HTERT RPE-1 (cell line): ENCODE data around the gene CCHCR1.
"Not testable (repeated sequence)": the region's sequence is repeated elsewhere in the genome, so short reads cannot be mapped to it uniquely, and the experiment has no call there.

Experiments
- in situ Hi-C: fragments of 300-500 bp; cut with MboI; formaldehyde crosslinking; loops from 4 replicates; pipeline ENCODE4 v1.14.3; 2020; ENCODE audit warnings: low sequenced_read_pairs

CCHCR1 gene

GRCh38 chr6:31183287-31183686, 25.7 kb upstream of the CCHCR1 start:
- in situ Hi-C loops: not testable (repeated sequence)

DNA sequence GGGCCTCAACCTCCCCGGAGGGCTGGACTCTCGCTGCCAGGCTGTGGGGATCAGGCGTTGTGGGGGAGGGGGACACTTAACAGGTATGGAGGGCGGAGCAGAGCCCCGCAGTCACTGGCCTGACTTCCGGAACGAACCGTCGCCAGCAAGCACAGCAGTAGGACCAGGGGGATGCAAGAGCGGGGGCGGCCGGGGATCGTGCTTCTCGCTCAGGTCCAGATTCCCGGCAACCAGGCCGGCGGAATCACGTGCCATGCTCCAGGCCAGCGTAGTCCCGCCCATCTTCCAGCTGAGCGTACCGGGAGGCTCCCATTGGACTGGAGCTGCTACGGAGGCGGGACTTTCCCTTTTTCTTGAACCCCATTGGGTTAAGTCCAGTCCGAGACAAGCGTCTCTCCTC, 22.9 kb upstream of the CCHCR1 start:
- in situ Hi-C loops: no loop called here

- in situ Hi-C loops: no loop called here
Measured at GRCh38 chr6:31179896-31180295, 22.3 kb upstream of the CCHCR1 start.

DNA sequence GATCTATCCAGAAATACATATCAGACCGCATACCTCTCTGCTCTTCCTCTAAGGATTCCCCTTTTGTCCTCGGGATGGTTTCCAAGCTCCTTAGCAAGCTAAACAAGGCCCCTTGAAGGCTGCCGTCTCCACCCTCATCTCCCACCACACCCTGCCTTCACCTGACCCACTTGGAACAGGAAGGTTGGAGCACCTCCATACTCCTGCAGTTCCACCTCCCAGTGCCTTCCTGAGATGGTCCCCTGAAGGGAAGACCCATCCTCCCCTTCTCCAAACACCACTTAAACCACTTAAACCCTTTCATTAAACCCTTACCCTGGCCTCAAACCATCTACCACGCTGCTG, 21.4 kb upstream of the CCHCR1 start:
- in situ Hi-C loops: no loop called here

DNA sequence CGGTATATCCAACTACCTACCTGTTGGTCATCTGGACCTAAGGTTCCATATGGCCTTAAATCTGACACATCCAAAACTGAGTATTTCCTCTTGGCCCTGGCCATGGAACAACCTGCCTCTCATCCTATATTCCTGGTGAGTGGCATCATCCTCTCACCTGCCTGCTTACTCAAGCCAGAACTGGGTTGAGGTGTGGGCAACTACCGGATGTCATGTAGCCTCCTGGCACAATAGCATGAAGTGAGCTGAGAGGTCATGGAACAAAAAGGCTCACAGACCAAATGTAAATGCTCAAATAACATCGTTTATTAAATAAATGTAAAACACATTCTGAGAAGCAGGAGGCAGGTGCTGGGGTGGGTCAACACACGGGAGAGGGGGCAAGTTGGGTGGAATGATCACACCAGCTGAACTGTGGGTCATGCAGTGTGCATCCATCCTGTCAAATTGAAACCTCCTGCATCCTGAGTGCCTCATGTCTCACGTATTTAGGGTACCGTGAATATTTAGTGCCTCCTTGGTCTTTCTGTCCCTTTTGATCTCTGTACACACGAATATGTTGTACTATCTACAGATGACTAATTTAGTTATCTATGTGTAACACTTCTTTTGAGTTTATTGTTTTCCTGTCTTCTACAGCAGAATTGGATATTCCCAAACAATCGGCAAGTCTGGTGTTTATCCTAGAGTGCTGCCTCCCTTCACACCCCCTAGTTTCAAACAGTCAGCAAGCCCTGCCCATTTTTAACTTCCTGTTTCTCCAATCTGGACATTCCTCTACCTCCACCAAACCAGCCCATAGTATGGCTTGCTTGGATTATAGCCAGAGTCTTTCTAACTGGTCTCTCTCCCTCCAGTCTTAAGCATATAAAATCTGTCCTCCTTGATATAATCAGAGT, 20.8 kb upstream of the CCHCR1 start:
- in situ Hi-C loops: no loop called here

DNA sequence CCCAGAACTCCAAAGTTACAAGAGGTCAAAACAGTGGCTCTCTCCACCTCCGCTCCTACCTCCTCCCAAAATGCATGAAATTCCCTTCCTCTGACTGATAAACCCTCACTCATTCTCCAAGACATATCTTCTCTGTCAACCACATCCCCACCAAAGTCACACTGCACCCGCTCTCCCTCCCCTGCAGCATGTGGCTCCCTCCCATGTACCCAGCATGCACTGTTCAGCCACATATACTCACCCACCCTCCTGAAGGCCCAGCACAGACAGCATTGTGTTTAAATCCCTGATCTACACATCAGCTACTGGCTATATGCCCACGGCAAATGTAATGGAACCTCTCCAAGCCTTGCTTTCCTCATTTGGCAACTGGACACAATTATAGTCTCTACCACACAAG, 18.4 kb upstream of the CCHCR1 start:
- in situ Hi-C loops: no loop called here

DNA sequence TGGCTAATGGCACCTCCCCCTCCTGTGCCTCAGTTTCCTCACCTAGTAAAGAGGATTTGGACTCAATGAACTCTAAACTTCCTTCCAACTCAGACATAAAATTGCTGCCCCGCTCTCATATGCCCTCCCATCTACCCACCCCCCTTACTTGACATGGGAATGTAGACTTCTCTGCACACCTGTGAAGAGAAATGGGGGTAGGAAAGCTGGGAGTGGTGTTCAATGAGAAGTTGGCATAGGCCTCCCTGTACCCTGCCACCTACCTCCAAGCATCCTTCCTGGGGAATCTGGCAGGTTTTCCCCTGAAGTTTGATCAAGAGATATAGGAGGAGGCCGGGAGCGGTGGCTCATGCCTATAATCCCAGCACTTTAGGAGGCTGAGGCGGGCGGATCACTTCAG, 16.8 kb upstream of the CCHCR1 start:
- in situ Hi-C loops: no loop called here

- in situ Hi-C loops: no loop called here
Measured at GRCh38 chr6:31173406-31173805, 15.8 kb upstream of the CCHCR1 start.

GRCh38 chr6:31172973-31173384, 15.4 kb upstream of the CCHCR1 start:
- in situ Hi-C loops: no loop called here

GRCh38 chr6:31171931-31172905, 14.6 kb upstream of the CCHCR1 start:
- in situ Hi-C loops: no loop called here

- in situ Hi-C loops: no loop called here
Measured at GRCh38 chr6:31170987-31171671, 13.5 kb upstream of the CCHCR1 start.

- in situ Hi-C loops: no loop called here
Measured at GRCh38 chr6:31170600-31170881, 12.9 kb upstream of the CCHCR1 start, which contains the start of gene POU5F1. POU5F1 (minus strand) TSS chr6:31170682; CDS start chr6:31170620, 62 bp downstream.

GRCh38 chr6:31169858-31170599, 12.4 kb upstream of the CCHCR1 start:
- in situ Hi-C loops: not testable (repeated sequence)

DNA sequence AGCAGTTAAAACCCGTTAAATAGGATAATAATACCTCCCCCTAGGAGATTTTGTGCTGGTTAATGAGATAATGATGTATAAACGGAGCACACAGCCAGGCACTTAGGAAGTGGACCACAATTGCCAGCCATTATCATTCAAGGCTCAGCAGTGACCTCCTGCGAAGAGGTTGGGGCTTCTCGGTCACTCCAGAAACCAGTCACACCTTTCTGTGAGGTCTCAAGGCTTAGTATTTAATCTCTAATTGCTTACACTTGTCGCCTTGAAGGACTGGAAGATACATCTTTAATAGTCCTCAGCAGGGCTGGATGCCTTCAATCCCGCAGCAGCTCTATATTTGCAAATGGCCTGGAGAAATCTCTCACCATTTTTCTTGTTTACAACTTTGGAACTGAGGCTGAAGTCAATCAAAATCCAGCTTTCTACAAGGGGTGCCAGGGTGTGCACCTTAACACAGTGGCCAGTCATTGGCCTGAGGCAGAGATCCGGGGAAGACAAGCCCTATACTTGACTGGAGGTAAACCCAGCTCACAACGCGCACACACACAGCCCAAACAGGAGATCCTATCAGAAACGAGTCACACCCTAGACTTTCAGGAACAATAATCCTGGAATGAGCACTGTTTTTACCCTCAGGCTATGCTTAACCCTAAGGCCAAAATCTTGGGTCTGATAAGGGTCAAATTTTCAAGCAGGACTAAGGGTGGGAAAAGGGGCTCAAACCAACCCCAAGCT, 11.7 kb upstream of the CCHCR1 start:
- in situ Hi-C loops: no loop called here

- in situ Hi-C loops: no loop called here
Measured at GRCh38 chr6:31168606-31169005, 11.0 kb upstream of the CCHCR1 start.

GRCh38 chr6:31165986-31166385, 8.4 kb upstream of the CCHCR1 start:
- in situ Hi-C loops: no loop called here

DNA sequence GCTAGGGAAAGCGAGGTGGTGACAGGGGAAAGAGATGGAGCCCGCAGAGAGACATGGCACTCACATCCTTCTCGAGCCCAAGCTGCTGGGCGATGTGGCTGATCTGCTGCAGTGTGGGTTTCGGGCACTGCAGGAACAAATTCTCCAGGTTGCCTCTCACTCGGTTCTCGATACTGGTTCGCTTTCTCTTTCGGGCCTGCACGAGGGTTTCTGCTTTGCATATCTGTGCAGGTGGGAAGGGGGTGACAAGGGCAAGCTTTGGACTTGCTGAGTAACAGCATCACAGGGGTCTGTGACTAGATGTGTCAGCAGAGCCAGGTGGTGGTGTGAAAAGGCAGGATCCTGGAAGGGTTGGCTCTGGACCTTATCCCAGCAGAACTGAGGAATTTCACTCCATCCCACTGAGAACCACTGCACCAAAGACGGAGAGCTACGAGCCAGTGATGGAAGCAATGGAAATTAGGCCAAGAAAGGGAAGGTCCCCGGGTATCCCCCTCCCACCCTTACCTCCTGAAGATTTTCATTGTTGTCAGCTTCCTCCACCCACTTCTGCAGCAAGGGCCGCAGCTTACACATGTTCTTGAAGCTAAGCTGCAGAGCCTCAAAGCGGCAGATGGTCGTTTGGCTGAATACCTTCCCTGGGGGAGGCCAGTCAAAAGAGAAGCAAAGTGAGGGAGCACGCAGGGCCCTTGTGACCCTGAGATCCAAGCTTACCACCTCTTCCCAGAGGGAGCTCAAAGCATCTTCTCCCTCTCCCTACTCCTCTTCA, 7.6 kb upstream of the CCHCR1 start:
- in situ Hi-C loops: not testable (repeated sequence)

DNA sequence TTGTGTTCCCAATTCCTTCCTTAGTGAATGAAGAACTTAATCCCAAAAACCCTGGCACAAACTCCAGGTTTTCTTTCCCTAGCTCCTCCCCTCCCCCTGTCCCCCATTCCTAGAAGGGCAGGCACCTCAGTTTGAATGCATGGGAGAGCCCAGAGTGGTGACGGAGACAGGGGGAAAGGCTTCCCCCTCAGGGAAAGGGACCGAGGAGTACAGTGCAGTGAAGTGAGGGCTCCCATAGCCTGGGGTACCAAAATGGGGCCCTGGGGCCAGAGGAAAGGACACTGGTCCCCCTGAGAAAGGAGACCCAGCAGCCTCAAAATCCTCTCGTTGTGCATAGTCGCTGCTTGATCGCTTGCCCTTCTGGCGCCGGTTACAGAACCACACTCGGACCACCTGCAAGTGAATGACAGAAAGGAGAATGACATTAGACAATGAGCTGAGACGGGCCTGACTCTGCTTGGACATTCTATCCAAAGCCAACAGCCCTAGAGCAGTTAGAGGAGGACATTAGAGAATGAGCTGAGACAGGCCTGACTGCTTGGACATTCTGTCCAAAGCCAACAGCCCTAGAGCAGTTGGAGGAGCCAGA, 7.0 kb upstream of the CCHCR1 start:
- in situ Hi-C loops: not testable (repeated sequence)

DNA sequence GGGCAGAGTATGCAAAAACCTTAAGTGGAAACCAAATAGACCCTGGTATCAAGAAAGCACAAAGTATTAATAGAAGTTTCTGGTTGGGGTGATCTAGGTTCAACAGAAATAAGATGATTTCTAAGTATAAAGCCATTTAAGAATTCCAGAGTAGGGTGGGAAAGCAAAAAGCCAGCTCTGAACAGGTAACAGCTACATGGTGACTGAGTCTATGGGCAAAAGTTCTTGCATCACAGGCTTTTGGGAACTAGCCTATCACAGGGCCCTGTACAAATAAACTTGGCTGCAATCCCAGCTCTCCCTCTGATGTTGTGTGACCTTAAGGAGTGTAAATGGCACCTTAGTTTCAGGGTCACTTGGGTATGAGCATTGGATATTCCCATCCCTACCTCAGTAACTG, 6.3 kb upstream of the CCHCR1 start:
- in situ Hi-C loops: no loop called here
